HUES6 (cell line): ENCODE data around the gene HAPLN3.

ENCODE experiments used
- H3K27ac ChIP-seq: 2 replicates; pipeline ENCODE4 v1.7.0; 2013; ENCODE audit warnings: low read depth, mild to moderate bottlenecking, low read length, inconsistent platforms
- H3K27me3 ChIP-seq: 2 replicates; pipeline ENCODE4 v1.6.1; 2013; ENCODE audit warnings: low read length; ENCODE audit not compliant: control insufficient read depth, insufficient read depth
- H3K36me3 ChIP-seq: 2 replicates; pipeline ENCODE4 v1.6.1; 2013; ENCODE audit warnings: low read length; ENCODE audit not compliant: control insufficient read depth, insufficient read depth
- H3K4me1 ChIP-seq: 2 replicates; pipeline ENCODE4 v1.6.1; 2013; ENCODE audit warnings: low read length; ENCODE audit not compliant: control insufficient read depth, insufficient read depth
- H3K4me3 ChIP-seq: 2 replicates; pipeline ENCODE4 v1.5.1; 2013; ENCODE audit warnings: low read depth, low read length
- H3K9ac ChIP-seq: one replicate; pipeline ENCODE4 v1.6.1; 2013; ENCODE audit warnings: mild to moderate bottlenecking, low read length
- H3K9me3 ChIP-seq: 2 replicates; pipeline ENCODE4 v1.6.1; 2013; ENCODE audit warnings: low read depth, low read length; ENCODE audit not compliant: control insufficient read depth, insufficient read depth

HAPLN3 gene

GRCh38 chr15:88891540-88892254 lies 3.6 kb downstream of the HAPLN3 start:
- H3K9me3 ChIP-seq, result no peaks in the 10 kb centered on the region
- H3K9ac ChIP-seq, result no peak overlapping the region
- H3K36me3 ChIP-seq, result peaks cover 3% of the 10 kb centered on the region; the same call in 1 of the 2 replicates
- H3K4me3 ChIP-seq, result no peak overlapping the region
- H3K27me3 ChIP-seq, result peaks cover 21% of the 10 kb centered on the region
- H3K27ac ChIP-seq, result no peak overlapping the region
- H3K4me1 ChIP-seq, result peaks cover 11% of the 10 kb centered on the region

- Histone ChIP-seq H3K36me3 (peaks cover 3% of the 10 kb centered on the region; the same call in 1 of the 2 replicates), H3K4me3 (no peak overlapping the region), H3K9ac (no peak overlapping the region), H3K4me1 (peaks cover 1% of the 10 kb centered on the region; the same call in 1 of the 2 replicates), H3K9me3 (no peaks in the 10 kb centered on the region), H3K27me3 (peaks cover 15% of the 10 kb centered on the region), H3K27ac (no peak overlapping the region)
These were observed 4.8 kb downstream of the HAPLN3 start for GRCh38 chr15:88890495-88890894.

- Histone ChIP-seq H3K9me3 (no peaks in the 10 kb centered on the region), H3K4me3 (no peak overlapping the region), H3K27me3 (no peaks in the 10 kb centered on the region), H3K36me3 (peaks cover 3% of the 10 kb centered on the region; the same call in 1 of the 2 replicates), H3K4me1 (peaks cover 5% of the 10 kb centered on the region), H3K27ac (no peak overlapping the region), H3K9ac (no peak overlapping the region)
These were observed 6.6 kb downstream of the HAPLN3 start for GRCh38 chr15:88888719-88889118.

- no peak overlapping the region for H3K9ac ChIP-seq
- no peak overlapping the region for H3K4me3 ChIP-seq
- H3K4me1 ChIP-seq, result peaks cover 5% of the 10 kb centered on the region
- H3K36me3 ChIP-seq, result no peaks in the 10 kb centered on the region; the same call in 1 of the 2 replicates
- H3K27ac ChIP-seq, result no peak overlapping the region
- H3K9me3 ChIP-seq, result no peaks in the 10 kb centered on the region
- H3K27me3 ChIP-seq, result no peaks in the 10 kb centered on the region
These were observed 8.2 kb downstream of the HAPLN3 start for GRCh38 chr15:88887068-88887580.

GRCh38 chr15:88882785-88883184 lies 12.6 kb downstream of the HAPLN3 start:
- no peak overlapping the region for H3K4me3 ChIP-seq
- H3K27me3 ChIP-seq, result no peaks in the 10 kb centered on the region
- H3K27ac ChIP-seq, result no peak overlapping the region
- H3K9ac ChIP-seq, result no peak overlapping the region
- H3K9me3 ChIP-seq, result no peaks in the 10 kb centered on the region
- H3K36me3 ChIP-seq, result peaks cover 3% of the 10 kb centered on the region; the same call in 1 of the 2 replicates
- peaks cover 5% of the 10 kb centered on the region for H3K4me1 ChIP-seq

- Histone ChIP-seq H3K9me3 (no peaks in the 10 kb centered on the region), H3K27ac (no peak overlapping the region), H3K36me3 (peaks cover 3% of the 10 kb centered on the region; the same call in 1 of the 2 replicates), H3K4me1 (peaks cover 5% of the 10 kb centered on the region), H3K4me3 (no peak overlapping the region), H3K27me3 (no peaks in the 10 kb centered on the region), H3K9ac (no peak overlapping the region)
These were observed 13.6 kb downstream of the HAPLN3 start for GRCh38 chr15:88881775-88882174.

- peaks cover 3% of the 10 kb centered on the region; the same call in 1 of the 2 replicates for H3K36me3 ChIP-seq
- peaks cover 5% of the 10 kb centered on the region for H3K4me1 ChIP-seq
- no peaks in the 10 kb centered on the region for H3K27me3 ChIP-seq
- H3K27ac ChIP-seq, result no peak overlapping the region
- H3K9me3 ChIP-seq, result no peaks in the 10 kb centered on the region
- H3K4me3 ChIP-seq, result no peak overlapping the region
- H3K9ac ChIP-seq, result no peak overlapping the region
These were observed 14.2 kb downstream of the HAPLN3 start for GRCh38 chr15:88880944-88881740.

GRCh38 chr15:88878720-88879184 lies 16.6 kb downstream of the HAPLN3 start:
- H3K4me1 ChIP-seq, result no peaks in the 10 kb centered on the region
- H3K36me3 ChIP-seq, result peaks cover 3% of the 10 kb centered on the region; the same call in 1 of the 2 replicates

GRCh38 chr15:88877906-88878305 lies 17.4 kb downstream of the HAPLN3 start:
- Histone ChIP-seq H3K9me3 (no peaks in the 10 kb centered on the region), H3K9ac (no peak overlapping the region), H3K36me3 (peaks cover 3% of the 10 kb centered on the region; the same call in 1 of the 2 replicates), H3K27me3 (no peaks in the 10 kb centered on the region), H3K27ac (no peak overlapping the region), H3K4me1 (no peaks in the 10 kb centered on the region), H3K4me3 (no peak overlapping the region)

More at GRCh38 chr15:88878720-88879184, 16.6 kb downstream of the HAPLN3 start:
- Histone ChIP-seq H3K27ac (no peak overlapping the region), H3K9ac (no peak overlapping the region), H3K4me3 (no peak overlapping the region), H3K9me3 (no peaks in the 10 kb centered on the region), H3K27me3 (no peaks in the 10 kb centered on the region)

- H3K27ac ChIP-seq, result no peak overlapping the region
- no peak overlapping the region for H3K9ac ChIP-seq
- H3K4me1 ChIP-seq, result no peaks in the 10 kb centered on the region
- H3K27me3 ChIP-seq, result no peaks in the 10 kb centered on the region
- no peaks in the 10 kb centered on the region for H3K9me3 ChIP-seq
- H3K36me3 ChIP-seq, result peaks cover 3% of the 10 kb centered on the region; the same call in 1 of the 2 replicates
- no peak overlapping the region for H3K4me3 ChIP-seq
These were observed 17.9 kb downstream of the HAPLN3 start for GRCh38 chr15:88877415-88877814.
